GM21360 (cell line): ENCODE results near the gene MAFG.

ENCODE experiments used
- ATAC-seq: cut with Tn5 transposase; IDR thresholded peaks from one replicate; pipeline ENCODE4 v1.9.1; 2021; ENCODE audit warnings: mild to moderate bottlenecking, moderate library complexity; ENCODE audit not compliant: unreplicated experiment

The MAFG gene

DNA sequence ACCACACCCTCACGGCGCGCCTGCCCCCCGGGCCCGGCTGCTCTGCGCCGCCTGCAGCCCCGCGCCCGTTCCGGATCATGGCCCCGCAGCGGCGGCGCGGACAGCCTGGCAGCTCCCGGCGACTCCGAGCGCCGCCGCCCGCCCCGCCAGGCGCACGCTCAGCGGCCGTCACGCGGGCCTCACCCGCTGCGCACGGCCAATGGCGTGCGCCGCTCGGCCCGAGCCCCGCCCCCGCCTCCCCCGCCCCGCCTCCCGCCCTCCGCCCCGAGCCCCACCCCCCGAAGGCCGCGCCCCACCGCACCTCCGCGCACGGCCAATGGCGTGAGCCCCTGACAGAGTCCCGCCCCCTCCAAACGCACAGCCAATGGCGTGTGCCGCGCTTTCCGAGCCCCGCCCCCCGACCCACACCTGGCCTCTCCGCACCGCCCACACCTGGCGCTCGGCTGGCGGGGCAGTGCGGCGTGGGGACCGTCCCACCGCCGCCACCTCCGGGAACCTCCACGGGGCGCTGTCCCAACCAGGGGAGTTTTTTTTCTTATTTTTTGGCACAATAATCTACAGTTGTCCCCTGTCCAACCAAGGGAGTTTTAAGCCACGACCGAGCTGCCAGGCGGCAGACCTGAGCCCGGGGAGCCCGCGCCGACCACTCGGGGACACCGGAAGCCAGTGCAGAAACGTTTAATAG is 16.1 kb downstream of the MAFG start, which contains the start of gene PCYT2:
Gene PCYT2 (minus strand): TSS at position 123 of the 685 bp plus-strand sequence. CDS start 44 bp downstream, at position 79.
- ATAC-seq: peak; percentile 69

DNA sequence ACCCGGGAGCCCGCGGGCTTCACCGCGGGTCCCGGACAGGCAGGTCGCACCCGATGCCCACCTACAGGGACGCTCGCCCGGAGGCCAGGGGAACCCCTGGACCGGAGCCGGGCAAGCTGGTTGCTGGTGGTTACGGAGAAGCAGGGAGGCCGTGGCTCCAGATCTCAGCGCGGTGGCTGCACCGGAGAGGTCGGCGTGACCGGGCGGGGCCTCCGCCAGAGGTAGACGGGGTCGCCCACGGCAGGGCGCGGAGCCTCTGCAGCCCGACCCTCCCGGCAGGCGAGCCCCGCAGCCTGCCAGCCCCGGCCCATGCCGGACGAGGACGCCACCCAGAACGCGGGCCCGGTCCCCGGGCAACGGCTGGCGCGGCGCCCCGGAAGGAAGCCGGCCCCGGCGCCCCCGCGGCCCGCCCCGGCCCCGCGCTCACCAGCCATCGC is 16.7 kb downstream of the MAFG start:
- ATAC-seq: peak; percentile 17

DNA sequence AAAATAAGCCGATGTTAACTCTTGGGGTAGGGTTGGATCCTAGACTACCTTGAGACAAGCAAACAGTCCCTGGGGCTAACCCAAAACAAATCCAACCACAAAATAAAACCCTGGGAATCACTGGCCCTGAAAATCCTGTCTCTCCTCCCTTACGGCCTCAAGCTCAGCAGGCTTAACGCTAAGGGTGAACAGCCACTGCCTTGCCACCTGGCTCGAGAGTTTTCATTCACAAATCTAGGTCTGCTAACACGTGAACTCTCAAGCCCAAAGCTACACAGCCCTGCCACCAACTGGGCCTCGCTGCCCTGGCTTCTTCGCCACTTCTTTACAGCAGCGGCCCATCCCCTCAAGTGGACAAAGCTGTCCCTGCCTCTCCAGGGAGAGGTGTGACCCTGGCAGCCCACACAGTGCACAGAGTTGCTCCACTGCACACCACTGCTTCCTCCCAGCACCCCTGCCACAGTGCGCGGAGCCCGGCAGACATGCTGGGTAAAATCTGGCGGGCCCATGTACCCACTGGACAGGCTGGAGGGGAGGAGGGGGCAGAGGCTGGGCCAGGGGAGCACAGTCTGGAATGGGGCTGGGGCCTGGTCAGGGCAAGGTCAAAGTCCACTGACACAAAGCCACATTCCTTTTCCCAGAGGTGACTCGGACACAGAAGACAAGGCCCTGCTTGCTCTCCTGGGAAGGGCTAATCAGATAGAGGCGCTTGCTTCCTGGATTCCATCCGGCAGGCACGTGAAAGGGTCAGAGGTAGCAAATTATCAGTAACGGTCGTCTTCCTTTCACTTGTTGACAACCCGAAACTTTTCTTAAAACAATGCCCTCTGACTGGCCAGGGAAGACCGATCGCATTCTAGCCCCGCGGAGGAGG is 17.3 kb downstream of the MAFG start:
- no peak for ATAC-seq

DNA sequence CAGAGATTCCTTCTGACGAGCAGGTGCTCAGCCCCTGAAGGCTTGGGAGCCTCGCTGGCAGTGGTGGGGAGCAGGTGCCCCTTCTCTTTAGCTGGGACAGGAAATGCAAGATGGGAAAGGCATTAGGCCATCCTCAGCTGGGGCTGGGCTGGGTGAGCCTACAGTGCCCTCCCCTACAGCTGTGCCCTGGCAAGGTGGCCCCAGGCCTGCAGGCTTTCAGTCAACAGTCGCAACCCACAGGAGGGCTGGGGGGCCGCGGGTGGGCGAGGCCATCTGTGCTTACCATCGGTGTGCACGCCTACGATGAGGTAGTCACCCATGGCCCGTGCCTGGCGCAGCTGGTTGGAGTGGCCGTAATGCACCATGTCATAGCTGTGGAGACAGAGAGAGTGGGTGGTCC is 18.3 kb downstream of the MAFG start:
- ATAC-seq: no peak

DNA sequence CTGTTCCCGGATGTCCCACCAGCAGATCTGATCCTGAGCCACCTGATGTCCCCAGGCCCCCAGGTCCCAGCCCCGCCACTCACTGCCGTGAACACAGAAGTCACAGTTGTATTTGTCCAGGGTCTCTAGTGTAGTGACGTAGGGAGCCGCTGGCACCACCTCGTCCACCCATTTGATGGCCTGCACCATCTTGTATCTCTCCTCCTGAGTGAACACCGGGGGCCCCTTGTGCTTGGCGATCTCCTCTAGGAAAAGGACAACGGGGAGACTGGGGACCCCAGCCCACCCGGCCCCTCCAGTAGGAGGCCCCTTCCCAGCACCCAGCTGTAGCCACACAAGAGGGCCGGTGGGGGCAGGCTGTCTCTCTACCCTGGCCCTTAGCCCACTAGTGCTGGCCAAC is 18.7 kb downstream of the MAFG start:
- ATAC-seq: no peak

DNA sequence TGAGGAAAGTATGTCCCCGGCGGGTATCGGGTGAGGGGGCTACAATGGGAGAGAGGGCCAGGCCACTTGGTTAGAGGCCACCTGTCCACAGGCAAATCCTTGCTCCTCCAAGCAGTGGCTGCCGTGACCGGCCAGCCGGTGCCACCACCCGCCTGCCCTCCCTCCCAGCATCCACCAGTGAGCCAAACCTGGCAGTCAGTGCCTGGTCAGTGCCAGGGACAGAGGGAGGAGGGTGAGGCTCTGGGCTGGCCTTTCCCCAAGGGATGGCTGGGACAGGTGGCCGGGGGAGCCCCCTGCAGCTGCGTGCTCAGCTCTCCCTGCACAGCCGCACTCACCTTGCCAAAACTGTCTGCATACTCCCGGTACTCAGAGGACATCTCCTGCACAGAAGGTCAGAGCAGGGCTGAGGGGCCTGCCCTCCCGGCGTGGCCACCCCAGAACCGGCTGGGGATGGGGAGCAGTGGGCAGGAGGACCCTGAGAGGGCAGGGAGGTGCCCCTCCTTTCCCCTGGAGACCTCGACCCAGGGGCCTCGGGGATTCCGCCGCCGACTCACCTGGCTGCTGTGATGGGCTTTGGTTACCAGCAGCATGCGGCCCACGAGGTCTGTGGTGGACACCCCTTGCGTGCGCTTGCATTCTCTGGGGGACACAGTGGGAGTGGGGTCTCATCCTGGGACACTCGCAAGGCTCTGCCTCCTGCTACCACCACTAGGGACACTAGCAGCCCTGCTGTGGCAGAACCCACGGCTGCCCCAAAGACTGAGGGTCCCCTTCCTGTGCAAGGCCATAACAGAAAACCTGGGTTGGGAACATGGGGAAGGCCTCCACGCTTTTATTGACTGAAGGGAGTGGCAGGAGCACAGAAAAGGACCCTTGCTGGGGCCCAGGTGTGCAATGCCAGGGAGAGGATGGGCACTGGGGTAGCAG is 20.1 kb downstream of the MAFG start:
- no peak for ATAC-seq

- no peak for ATAC-seq
Observed at GRCh38 chr17:81906476-81907218, 20.9 kb downstream of the MAFG start.

DNA sequence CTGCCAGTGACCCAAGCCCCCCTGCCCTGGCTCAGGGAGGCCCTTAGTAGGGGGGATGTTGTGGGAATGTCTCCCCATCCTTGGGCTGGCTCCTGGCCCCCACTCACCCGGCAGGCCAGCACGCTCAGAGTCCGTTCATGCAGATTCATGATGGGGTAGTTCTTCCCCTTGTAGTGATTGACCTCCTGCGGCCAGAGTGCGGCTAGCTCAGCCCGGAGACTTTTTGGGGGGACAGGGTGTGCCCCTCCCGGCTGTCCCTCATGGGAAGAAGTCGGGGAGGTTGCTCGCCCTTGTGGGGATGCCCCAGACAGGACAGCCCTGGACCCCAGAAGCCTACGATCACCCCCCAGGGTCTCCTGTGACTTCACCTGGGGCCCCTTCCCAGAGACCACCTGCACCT is 21.5 kb downstream of the MAFG start:
- no peak for ATAC-seq

DNA sequence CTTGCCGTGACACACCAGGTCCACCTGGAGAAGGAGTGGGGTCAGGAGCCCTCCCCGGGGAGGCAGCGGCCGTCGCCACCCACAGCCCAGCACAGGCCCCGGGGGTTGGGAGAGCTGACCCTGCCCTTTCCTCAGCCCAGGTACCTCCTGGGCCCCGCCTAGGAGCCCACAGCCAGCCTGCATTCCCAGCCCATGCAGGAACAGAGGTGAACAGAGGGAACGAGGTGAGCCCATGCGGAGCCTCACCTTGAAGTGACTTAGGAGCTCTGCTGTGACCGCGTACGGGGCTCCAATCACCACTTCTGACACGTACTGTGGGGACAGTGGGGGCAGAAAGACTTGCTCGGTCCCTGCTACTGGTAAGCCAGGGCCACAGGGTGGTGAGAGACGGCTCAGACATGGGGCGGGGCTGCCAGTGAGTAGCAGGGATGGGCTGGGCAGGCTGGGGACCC is 22.1 kb downstream of the MAFG start:
- no peak for ATAC-seq

GRCh38 chr17:81904600-81905423 is 22.7 kb downstream of the MAFG start:
- no peak for ATAC-seq

DNA sequence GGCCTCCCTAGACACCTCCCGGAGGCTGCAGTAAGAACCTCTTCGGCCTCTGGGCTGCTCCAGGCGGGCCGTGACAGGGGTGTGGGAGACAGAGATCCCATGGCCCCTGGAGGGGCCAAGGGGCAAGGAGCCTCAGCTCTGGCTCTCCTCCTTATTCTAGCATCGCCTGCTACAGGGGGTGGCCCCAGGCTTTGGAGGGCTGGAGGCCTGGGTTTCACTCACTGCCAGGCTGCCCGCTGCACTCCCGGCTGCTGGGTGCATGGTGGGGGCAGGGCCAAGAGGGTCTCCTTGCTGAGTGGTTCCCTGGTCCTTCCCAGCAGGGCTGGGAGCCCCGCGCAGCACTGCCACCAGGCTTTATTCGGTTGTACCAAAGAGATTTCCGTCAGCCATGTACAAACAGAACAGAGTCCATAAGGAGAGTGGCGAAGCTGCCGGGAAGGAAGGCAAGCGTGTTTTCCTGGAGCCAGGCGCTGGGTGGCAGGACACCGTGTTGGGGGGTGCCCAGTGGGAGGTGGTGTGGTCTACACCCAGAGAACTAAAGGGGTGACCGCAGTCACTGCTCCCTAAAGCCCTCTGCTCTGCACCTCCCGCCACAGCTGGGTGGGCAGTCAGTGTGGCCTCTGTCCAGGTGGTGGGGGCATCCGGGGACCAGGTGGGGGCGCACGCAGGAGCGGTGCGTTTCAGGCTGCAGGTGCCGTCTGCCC is 23.5 kb downstream of the MAFG start:
- no peak for ATAC-seq

- ATAC-seq: no peak
Observed at GRCh38 chr17:81903415-81903831, 24.1 kb downstream of the MAFG start.

GRCh38 chr17:81902653-81903414 is 24.7 kb downstream of the MAFG start:
- no peak for ATAC-seq

DNA sequence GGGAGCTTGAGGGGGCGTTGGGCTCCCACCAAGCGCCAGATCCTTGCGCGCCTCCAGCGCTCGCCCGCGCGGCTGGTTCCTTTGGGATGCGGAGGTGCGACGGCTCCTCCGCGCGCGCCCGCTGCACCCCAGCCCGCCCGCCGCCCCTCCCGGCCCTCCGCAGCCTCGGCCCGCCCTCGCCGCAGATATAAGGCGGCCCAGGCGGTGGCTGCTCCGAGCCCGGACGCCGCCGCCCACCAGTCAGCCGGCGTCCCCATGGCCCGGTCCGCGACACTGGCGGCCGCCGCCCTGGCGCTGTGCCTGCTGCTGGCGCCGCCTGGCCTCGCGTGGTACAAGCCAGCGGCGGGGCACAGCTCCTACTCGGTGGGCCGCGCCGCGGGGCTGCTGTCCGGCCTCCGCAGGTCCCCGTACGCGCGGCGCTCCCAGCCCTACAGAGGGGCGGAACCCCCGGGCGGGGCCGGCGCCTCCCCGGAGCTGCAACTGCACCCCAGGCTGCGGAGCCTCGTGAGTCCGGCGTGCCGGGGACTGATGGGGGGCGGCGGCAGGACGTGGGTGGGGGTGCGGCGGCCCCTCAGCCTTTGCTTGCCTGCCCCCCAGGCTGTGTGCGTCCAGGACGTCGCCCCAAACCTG is 25.4 kb downstream of the MAFG start, which contains the start of gene NPB:
Gene NPB (plus strand): TSS at position 216 of the 630 bp plus-strand sequence. CDS start 40 bp downstream, at position 256.
- ATAC-seq: no peak

DNA sequence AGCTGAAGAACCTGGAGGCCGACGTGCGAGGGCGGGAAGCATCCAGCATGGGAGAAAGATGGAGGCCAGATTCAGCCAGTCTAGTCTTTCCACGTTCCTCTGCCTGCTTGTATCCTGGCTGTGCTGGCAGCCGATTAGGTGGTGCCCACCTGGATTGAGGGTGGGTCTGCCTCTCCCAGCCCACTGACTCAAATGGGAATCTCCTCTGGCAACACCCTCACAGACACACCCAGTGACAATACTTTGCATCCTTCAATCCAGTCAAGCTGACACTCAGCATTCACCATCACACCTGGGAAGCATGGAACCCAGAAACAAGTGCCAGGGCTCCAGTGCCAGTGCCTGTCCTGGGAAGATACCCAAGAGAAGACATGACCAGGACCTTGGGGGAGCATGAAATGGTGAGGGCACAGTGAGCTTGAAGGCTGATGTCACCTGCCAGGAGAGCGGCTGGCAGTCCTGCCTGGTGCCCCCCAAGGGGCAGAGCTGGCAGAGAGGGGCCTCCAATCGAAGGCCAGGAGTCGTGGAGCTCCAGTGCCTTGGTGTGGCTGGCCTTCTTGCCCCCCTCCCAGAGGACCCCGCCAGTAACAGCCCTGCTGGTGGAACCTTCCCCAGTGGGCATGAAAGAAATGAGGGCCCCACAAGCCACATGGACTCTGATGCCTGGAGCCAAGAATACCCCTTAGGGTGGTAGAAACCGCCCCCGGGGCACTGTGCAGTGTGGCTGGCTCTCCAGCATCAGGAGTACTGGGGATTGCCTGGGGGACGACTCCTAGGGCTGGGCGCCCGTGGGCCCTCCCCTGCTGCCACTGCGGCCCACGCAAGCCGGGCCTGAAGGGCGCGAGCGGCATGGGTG is 26.1 kb downstream of the MAFG start:
- no peak for ATAC-seq

DNA sequence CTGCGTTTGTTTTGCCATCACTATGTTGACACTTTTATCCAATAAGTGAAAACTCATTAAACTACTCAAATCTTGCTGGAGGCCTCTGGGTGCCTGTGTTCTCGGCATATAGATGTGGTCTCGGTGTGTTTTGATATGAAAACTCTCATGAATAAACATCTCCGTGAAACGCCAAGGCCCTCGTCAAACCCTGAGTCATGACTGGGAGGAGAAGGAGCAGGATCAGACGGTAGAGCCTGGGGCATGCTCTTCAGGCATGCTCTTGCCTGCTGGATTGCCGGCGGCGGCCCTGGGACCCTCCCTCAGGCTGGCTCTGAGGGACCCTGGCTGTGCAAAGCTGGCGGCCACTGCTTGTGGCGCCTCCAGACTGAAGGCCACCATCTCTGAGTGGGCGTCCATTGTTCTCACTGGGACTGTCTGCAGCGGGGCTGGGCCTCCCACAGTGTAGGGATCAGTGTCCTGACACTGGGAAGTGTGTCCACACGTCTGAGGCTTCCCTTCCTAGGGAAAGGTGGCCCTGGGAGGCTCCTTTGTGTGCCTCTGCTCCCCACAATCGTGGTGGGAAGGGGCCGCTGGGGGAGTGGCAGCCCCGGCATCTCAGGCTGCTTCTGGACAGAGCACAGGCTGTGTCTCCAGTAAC is 27.2 kb downstream of the MAFG start:
- no peak for ATAC-seq
